ENCODE measurements around the gene PRXL2C.
"Not testable (repeated sequence)": the region's sequence is repeated elsewhere in the genome, so short reads cannot be mapped to it uniquely, and the experiment has no call there.

PRXL2C gene

GRCh38 chr9:96646081-96646991 is 8.8 kb downstream of the PRXL2C start:
- DNase-seq = peak; percentile 97

- peak; percentile 81 for DNase-seq
These were observed 11.0 kb downstream of the PRXL2C start for GRCh38 chr9:96644137-96644536.

GRCh38 chr9:96641514-96641913 is 13.6 kb downstream of the PRXL2C start:
- no peak for DNase-seq

GRCh38 chr9:96638606-96639364 is 16.3 kb downstream of the PRXL2C start:
- no peak for DNase-seq

GRCh38 chr9:96636368-96636767 is 18.7 kb downstream of the PRXL2C start:
- DNase-seq = no peak

- not testable (repeated sequence) for DNase-seq
These were observed 21.5 kb downstream of the PRXL2C start for GRCh38 chr9:96633579-96633978.

GRCh38 chr9:96626912-96627311 is 28.2 kb downstream of the PRXL2C start:
- no peak for DNase-seq

- DNase-seq = no peak
These were observed 33.5 kb downstream of the PRXL2C start for GRCh38 chr9:96621618-96622017.

- no peak for DNase-seq
These were observed 34.3 kb downstream of the PRXL2C start for GRCh38 chr9:96620832-96621269.

- no peak for DNase-seq
These were observed 35.0 kb downstream of the PRXL2C start for GRCh38 chr9:96620181-96620514.

GRCh38 chr9:96619491-96620180 is 35.5 kb downstream of the PRXL2C start, which contains the start of gene CDC14B:
CDC14B (minus strand) TSS chr9:96619843; CDS start chr9:96619378, 465 bp downstream.
- DNase-seq = no peak

GRCh38 chr9:96619124-96619465 is 36.0 kb downstream of the PRXL2C start:
- no peak for DNase-seq

GRCh38 chr9:96618209-96619123 is 36.7 kb downstream of the PRXL2C start:
- no peak for DNase-seq

- no peak for DNase-seq
These were observed 37.5 kb downstream of the PRXL2C start for GRCh38 chr9:96617439-96618185.

- DNase-seq = no peak
These were observed 38.2 kb downstream of the PRXL2C start for GRCh38 chr9:96616817-96617438.

- DNase-seq = no peak
These were observed 39.7 kb downstream of the PRXL2C start for GRCh38 chr9:96615411-96615810.

- DNase-seq = not testable (repeated sequence)
These were observed 40.5 kb downstream of the PRXL2C start for GRCh38 chr9:96614664-96615063.

- DNase-seq = no peak
These were observed 42.0 kb downstream of the PRXL2C start for GRCh38 chr9:96612966-96613589.

GRCh38 chr9:96612105-96612965 is 42.8 kb downstream of the PRXL2C start:
- no peak for DNase-seq

- no peak for DNase-seq
These were observed 43.8 kb downstream of the PRXL2C start for GRCh38 chr9:96611302-96611701.

All from GF-D8 (cell line).